OCI-M2 (cell line): ENCODE data around the gene ZFAND3.

ENCODE experiments used
- DNase-seq: peaks from one replicate; lab custom pipeline; 2025; ENCODE audit not compliant: unreplicated experiment; lab: John Stamatoyannopoulos, UW

Gene ZFAND3

DNA sequence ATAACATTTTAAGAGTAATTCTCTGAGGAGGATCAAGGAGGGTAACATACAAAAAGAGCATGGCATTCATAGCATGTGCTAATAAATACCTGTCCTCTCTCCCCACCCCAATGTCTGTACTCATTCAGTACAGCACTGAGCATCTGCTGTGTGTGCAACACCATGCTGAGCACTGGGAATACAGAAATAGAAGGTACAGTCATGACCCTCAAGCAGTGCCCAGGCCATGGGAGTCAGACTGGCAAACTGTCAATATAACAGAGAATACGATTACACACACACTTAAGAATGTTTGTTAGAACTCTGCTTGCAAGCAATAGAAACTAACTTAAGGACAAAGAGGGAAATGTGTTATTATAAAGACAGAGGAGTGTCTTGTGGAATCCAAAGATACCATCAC, 24.7 kb upstream of the ZFAND3 start:
- DNase-seq: no peak

DNA sequence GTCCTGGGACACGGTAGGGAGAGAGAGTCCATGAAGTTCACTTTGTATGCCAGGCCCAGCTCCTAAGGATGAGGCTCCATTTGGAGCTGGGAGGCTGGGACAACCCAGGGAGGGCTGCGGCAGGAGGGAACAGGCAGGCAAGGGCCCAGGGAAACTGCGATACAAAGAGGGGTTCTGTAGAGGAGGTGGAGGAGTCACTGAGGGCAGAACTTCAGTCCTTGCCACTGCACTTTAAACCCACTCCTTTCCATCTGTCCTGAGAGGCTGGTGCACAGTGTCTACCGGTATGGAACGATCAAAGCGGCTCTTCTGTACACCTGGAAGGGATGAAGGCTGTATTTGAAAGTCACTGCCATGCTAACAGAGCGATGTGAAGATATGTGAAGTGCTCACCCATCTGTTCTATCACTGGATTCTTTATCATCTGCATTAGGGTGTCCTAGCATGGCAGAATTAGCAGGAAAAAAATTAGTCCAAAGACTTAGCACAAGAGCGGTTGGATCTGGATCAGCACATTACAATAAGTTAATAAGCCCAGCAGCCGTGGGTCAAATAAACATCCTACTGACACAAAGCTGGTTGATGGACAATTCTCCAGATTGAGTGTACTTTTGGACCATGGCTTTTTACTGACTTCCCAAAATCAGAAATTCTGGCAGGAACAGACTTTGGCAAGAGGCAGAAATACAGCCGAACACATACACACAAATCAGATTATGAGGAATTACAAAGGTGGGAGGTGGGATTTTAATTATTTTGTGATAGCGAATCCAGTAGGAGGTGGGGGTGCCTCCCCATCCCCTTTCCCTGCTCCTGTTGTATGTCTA, 20.9 kb upstream of the ZFAND3 start:
- no peak for DNase-seq

DNA sequence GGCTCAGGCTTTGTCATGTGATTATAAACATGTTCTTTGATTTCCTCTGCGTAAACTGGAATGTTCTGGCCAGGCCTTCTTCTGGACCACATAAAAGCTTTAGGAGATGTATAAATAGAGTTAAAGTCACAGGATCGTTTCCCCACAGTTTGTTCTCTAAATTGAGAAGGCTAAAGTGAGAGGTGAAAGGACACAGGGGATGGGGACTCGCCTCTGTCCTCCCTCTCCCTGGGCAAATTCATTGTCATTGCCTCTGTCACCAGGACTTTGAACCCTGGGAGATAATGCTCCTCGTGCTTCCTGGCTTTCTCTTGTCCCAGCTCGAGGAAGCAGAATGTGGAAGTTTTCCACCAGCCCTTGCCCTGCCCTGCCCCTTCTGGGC, 20.3 kb upstream of the ZFAND3 start:
- DNase-seq: no peak

DNA sequence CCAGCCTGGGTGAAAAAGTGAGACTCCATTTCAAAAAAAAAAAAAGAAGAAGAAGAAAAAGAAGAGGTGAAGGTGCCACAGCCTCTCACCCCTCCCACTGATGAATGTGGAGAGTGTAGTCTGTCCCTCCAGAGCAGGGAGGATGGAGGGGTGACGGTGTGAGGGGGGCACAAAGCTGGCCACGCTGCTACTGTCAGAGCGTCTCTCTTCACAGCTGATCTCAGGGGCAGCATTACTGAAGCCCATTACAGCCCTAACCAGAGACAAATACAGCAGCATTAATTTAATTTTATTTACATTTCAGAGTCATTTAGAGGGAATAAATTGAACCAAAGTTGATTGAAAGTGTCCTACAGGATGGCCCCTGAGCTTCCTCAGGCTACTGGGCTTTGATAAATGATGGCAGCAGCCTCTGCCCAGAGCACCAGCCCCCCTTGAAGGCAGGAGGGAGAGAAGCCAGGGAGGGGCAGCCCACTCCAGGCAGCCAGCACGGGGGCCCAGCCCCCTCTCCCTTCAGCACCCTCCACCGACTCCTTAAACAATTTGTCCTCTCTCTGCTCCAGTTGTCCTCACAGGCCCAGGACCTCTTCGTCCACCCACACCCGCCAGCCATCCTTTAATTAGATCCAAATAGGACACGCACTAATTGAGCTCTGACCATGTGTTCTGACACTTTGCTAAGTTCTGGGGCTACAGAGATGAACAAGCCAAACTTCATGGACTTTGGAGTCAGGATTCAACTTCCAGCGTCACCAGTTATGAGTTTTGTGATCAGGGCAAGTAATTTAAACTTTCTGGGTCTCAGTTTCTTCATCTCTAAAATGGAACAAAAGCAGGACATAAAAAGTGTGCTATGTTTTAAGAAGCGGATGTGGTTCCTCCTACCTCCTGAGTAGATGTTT, 18.6 kb upstream of the ZFAND3 start:
- no peak for DNase-seq

DNA sequence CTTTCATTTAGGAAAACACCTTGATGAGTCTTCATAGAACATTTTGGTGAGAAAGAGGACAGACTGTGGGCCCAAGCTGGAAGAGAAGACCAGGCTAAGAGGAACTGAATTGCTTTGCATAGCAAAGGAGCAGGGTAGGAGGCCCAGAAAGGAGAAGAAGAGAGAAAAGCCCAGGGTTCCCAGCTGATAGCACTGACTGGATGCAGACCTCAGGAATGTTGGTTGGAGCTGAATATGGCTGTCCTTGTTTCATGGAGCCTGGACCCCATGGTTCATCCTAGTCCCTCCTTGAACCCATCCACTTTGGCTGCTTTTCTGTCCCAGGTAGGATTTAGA, 18.0 kb upstream of the ZFAND3 start:
- no peak for DNase-seq

DNA sequence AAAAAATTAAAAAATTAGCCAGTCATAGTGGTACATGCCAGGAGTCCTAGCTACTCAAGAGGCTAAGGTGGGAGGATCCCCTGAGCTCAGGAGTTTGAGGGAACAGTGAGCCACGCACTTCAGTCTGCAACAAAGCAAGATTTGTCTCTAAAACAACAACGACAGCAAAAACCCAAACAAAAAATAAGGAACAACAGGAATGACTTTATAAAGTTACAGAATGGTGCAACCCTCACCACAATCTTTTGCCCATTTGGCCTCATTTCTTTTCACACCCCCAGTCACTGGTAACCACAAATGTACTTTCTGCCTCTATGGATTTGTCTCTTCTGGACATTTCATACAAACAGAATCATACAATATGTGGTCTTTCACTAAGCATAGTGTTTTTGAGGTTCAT, 16.7 kb upstream of the ZFAND3 start:
- no peak for DNase-seq

DNA sequence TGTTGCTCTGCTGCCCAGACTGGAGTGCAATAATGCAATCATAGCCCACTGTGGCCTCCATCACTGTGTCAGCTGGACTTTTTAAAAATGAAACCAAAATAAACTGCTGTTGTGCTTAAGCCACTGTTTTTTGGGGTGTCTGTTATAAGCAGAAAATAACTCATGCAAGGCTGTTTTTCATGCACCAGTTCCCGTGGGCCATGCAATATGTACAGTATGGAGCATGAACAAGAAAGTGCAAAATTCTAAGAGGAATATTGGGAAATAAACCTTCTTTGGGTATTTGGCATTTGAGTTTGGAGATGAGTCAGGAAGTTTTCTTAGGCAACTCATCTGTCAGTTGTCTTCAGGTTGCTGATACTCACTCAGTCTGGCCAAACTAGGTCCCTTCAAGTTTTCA, 14.9 kb upstream of the ZFAND3 start:
- no peak for DNase-seq

DNA sequence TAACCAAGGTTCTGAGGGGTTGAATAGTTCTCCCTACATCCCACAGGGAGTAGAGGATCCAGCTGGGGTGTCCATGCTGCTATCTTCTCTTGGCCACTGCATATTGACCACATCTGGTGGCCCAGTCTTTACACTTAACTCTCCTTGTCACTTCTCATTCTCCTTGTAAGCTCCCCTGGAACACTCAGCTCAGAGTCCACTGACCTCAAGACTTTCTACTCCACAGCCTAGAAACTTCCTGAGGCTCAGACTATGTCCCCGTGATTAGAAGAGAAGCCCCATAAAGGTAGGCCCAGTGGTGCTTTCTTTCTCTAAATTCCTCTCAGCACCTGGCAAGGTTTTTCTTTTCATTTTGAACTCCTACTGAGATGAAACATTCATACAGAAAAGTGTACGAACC, 13.3 kb upstream of the ZFAND3 start:
- no peak for DNase-seq

DNA sequence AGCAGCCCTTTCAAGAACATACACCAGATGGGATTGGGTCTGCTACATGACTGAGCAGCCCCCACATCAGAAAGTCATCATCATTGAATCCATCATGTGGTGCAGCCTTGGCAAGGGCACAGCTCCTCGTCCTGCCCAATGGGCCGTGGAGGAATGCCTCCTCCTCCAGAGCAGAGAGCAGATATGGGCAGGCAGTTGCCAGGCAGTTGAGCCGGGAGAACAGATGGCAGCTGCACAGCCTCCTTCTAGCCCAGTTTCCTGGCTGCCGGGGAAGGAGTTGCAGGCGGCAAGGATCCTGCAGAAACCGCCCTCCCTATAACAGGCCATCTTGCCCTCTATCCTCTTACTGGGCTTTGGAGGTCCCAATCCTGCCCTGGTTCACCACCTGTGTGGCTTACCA, 11.9 kb upstream of the ZFAND3 start:
- no peak for DNase-seq

DNA sequence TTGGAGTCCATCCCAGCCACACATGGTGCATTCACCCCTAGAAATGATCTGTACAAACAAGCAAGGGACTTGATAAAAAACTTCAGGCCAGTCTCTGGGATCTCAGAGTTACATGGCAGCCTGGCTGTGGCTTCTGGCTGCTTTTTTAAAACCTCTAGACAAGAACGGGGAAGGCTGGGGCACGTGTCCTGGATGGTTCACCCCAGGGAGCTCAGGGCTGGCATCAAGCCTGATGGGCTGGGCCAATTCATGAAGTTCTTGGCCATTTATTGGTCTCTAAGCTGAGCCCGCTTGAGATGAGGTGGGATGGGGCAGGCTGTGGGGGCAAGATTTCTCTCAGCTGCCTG, 10.4 kb upstream of the ZFAND3 start:
- DNase-seq: no peak

DNA sequence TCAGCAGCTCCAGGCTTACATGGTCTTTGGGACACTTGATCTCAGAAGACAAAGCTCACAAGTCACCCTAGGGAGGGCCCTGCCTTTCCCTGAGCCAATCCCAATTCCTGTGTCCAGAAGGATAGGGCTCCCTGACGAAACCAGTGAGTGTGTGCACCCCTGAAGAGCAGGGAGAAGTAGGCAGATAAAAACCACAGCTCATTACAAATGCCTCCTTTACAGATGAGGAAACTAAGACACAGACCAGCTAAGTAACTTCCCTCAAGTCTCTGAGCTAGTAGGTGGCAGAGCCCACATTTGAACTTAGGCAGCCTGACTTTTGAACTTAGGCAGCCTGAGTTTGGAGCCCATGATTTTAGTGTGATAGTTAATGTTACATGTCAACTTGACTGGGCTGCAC, 6.7 kb upstream of the ZFAND3 start:
- no peak for DNase-seq

DNA sequence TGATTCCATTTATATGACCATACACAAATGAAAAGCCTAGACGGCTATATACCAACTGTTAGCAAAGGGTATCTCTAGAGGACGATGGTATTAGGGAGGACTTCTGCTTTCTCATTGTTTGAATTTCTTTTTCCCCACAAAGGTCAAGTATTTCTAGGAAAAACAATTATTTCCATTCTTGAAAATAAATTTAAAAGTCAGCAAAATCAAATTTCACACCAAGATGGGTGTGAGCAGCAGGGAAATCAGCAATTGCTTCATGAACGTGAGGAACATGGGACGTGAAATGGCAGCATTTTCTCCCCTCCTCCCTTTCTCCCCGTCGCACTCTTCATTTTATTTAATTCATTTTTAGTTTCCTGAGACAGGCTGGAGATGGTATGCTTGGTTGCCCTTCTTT, 5.2 kb upstream of the ZFAND3 start:
- DNase-seq: no peak

DNA sequence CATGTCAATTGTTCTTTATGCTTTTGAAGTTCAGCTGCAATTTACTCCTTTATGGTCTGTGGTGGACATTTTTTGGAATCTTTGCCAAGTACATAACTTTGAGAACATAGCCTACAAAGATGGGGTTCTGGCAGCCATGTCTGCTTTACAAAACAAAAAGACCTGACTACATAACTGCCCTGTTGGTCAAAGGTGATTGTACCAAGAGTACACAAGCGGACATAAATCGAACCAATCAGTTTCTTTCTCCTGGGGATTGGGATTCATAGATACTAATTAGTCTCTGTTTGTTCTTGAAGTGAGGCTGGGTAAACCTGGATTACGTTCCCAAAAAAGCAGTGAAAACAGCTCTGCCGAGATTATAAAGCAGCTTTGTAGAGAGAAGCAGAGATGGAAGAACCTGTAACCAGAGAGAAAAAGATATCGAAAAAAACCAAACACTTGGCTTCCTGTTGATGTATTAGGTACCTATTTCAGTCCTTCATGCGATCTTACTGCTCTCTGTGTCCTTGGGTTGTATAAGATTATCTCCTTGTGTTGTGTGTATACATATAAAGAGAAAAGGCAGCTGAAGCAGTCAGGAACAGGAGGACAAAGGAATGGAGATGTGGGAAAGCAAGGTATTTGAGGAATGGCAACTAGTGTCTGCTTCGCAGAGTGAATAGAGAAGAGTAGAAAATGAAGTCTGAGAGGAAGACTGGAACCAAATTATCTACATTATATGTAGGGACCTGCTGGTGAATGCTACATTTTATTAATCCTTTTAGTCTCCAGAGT, 2.7 kb upstream of the ZFAND3 start:
- no peak for DNase-seq

DNA sequence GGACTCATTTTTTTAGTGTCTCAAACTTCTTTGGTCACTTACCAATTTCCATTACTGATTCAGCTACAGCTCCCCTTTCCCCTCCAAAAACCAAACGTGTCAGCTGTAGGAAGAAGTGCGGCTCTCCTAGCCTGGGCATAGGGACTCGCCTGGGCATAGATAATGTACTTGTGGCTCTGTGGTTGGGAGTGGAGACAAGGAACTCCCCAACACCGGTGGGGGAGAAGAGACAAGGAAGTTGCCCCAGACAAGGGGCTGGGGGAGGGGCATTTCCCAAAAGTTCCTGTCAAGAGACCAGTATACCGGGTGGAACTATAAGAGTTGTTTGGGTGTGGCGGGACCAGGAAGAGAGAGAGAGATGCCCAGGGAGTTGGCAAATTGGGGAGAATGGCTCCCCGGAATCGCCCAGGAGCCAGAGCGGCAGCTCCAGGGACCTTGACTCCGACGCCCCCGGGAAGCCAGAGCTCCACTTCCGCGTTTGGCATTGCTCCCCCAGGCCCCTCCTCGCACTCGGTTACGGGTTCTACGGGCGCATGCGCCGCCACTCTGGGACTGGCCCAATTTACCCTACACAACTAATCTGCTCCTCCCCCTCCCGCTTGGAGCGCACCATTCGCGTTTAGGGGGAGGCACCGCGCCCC, 871 bp upstream of the ZFAND3 start:
- peak; percentile 91 for DNase-seq

DNA sequence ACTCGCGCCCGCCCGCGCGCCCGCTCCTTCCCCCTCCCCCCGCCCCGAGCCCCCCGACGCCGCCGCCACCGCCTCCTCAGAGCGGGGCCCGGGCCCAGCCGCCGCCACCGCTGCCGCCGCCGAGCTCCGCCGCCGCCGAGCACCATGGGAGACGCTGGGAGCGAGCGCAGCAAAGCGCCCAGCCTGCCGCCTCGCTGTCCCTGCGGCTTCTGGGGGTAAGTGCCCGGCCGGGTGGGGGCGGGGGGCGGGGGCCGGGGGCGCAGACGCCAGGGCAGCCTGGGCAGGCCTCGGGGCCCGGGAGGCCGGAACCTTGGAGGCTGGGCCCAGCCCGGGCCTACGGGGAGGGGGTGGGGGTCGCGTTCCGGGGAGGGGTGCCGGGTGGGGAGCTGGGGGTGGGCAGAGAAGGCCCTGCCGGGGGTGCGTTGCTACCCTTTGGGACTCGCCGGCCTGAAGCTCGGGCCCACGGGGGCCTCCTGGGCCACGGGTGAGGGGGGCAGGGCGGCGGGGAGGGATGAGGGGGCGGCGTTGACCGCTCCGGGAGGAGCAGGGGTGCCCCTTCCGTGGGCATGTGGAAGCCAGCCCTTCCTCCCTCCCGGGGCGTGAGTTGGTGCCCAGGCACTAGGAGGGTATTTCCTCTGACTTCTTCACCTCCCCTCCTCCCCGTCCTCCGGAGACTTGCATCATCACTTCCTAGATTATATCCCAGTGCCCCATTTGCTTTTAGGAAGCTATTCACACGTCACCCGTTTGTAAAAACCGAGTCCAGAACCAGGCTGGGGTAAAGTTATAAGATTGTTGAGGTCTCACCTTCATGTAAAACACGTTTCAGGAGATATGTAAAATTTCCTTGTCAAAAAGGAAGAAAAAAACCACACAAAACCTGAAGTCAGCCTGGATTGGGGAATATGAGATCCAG, 533 bp downstream of the ZFAND3 start:
- DNase-seq: no peak

DNA sequence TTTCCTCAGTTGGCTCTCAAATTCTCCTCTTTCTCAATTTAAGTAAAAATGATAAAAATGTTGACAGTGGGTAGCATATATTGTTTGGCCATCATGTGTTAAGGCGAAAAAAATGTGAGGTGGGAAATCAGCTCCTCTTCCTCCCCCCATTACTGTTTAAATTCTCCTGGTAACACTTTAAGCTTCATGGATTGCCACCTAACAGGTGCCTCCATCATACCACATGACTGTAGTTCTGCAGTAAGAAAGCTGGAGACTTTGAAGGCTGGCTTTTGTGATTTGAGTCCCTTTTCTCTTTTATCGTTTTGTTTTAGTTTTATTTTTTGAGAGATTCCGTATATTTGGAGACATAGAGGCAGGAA, 1.2 kb downstream of the ZFAND3 start:
- no peak for DNase-seq

DNA sequence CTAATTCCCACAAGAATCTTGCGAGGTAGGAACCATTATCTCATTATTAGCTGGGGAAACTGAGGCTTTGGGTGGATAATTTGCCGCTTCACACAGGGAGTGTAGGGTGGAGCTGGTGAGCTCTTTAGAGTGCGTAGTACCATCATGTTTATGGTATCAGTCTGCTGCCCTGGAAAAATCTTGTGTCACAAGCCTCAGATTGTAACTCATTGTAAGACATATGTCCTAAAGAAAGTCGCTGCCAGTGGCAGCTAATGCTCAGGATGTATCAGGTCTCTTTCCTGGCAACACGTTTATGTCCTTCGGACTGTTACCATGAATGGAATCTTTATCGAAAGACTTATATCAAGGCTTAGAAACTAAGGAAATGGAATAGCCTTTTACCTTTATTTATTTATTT, 1.9 kb downstream of the ZFAND3 start:
- DNase-seq: no peak

DNA sequence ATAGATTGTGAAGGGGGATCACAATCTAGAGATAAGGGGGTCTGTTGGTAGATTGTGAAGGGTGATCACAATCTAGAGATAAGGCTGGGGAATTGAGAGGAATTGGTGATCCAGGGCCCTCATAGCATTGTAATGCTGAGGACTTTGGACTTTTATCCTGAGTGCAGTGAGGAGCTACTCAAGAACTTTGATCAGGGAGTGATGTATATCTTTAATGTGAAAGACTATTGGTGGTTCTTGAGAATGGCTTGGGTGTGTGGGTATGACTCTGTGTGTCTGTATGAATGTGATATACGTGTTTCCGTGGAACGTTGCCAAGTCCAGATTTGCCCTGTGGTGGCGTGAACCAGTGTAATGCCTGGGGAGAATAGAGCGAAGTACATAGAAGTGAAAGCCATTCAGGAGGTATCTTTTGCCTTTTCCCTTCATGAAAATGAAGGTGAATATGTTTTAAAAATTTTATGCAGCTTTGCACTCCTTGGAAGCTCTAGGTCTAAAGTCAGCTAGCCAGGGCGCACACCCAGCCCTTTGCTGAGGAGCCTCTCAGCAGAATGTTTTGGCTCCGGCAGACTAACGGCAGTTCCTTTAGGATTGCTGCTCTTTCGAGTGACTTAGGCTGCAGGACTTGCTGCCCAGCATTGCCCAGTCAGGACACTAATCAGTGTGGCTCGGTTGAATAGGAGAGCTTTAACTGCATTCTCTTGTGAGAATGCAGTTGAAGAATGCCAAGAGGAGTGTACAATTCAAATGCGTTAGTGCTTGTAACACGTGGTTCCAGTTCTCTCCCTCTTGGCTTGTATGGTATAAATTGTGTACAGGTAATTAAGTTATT, 3.5 kb downstream of the ZFAND3 start:
- DNase-seq: no peak

DNA sequence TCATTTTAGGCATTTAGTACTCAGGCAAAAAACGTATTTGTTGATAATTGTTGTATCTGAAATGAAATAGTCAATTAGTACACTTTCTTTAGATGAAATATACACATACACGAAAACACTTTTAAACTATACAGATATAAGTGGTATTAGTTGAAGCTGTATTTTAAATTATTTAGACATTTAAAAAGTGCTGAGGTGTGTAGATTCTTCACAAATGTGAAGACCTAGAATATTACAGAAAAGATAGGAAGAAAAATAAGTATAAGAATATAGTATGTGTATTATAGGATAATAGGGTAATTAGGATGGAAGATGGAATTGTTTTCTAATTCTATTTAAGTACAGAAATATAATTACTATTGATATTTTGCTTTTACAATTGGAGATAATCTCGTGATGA, 4.6 kb downstream of the ZFAND3 start:
- no peak for DNase-seq

DNA sequence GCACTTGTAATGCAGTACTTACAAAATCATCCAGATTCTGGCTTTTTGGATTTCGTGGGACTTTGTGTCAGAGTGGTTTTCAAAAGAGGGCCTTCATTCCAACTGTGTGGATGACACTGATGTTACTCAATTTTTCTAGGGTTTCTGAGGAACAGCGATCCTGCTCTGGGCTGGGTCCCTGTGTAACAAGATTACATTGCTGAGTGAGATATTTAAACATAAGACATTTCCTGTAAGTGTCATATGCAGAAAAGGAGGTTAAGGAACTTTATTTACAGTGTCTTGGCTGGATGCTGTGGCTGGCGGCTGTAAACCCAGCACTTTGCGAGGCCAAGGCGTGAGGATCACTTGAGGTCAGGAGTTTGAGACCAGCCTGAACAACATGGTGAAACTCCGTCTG, 6.7 kb downstream of the ZFAND3 start:
- DNase-seq: no peak
